K562 (cell line): ENCODE results near the gene FAM118B. TPM values are rescaled to one million over a fixed set of nuclear protein-coding genes. Genes with fewer than 3 reads are reported as not detected.

Source experiments
- E2F5 ChIP-seq: sonication (generic); formaldehyde crosslinking; IDR thresholded peaks from 2 replicates; pipeline ENCODE4 v1.8.0; 2022; ENCODE audit warnings: mild to moderate bottlenecking, missing genetic modification reagents
- FOXJ2 ChIP-seq: fragments of 200-800 bp; sonication (Bioruptor generic); IDR thresholded peaks from 2 replicates; pipeline ENCODE4 v1.6.1; 2016; ENCODE audit warnings: missing genetic modification characterization, missing compliant biosample characterization
- MAZ ChIP-seq, 2 experiments: fragments of 450-650 bp in 1 of 2; sonication (generic) in 1 of 2; formaldehyde crosslinking; IDR thresholded peaks in 1 of 2; conservative IDR thresholded peaks in 1 of 2; 2 replicates each; pipeline versions ENCODE4 v1.4.0 to v1.5.0; 2020; ENCODE audit warnings: mild to moderate bottlenecking in 1 of 2, missing genetic modification reagents in 1 of 2
- MIER1 ChIP-seq: fragments of 450-650 bp; IDR thresholded peaks from 2 replicates; pipeline ENCODE4 v1.6.1; 2016; ENCODE audit warnings: antibody characterized with exemption, mild to moderate bottlenecking, low read depth
- NR2F6 ChIP-seq: fragments of 450-650 bp; formaldehyde crosslinking; IDR thresholded peaks from 2 replicates; pipeline ENCODE4 v1.4.0; 2020; ENCODE audit warnings: mild to moderate bottlenecking
- TEAD4 ChIP-seq, 2 experiments: sonication (generic) in 1 of 2; formaldehyde crosslinking in 1 of 2; IDR thresholded peaks; 2 replicates each; pipeline versions ENCODE4 v1.6.1 to v1.8.0; 2012 to 2022; ENCODE audit warnings: borderline replicate concordance in 1 of 2, inconsistent platforms in 1 of 2, low read length in 1 of 2, mild to moderate bottlenecking in 1 of 2, missing genetic modification reagents in 1 of 2
- VEZF1 ChIP-seq: fragments of 200-800 bp; sonication (Bioruptor generic); IDR thresholded peaks from 2 replicates; pipeline ENCODE4 v1.6.1; 2017; ENCODE audit warnings: missing genetic modification characterization, missing compliant biosample characterization
- ZFP1 ChIP-seq: fragments of 450-650 bp; formaldehyde crosslinking; IDR thresholded peaks from 2 replicates; pipeline ENCODE4 v1.4.0; 2020; ENCODE audit warnings: mild to moderate bottlenecking, mixed read lengths
- ZNF23 ChIP-seq: fragments of 250-450 bp; sonication (Bioruptor Pico); IDR thresholded peaks from 2 replicates; pipeline ENCODE4 v1.4.0; 2020; ENCODE audit warnings: mild to moderate bottlenecking
- ZNF239 ChIP-seq: fragments of 250-450 bp; sonication (Bioruptor Pico); IDR thresholded peaks from 2 replicates; pipeline ENCODE4 v1.4.0; 2020; ENCODE audit warnings: mild to moderate bottlenecking
- ZNF280B ChIP-seq: fragments of 250-450 bp; sonication (Bioruptor Pico); IDR thresholded peaks from 2 replicates; pipeline ENCODE4 v1.5.1; 2021; ENCODE audit warnings: mild to moderate bottlenecking
- ZNF75A ChIP-seq: fragments of 450-650 bp; formaldehyde crosslinking; IDR thresholded peaks from 2 replicates; pipeline ENCODE4 v1.4.0; 2020; ENCODE audit warnings: mild to moderate bottlenecking
- ZNF778 ChIP-seq: fragments of 450-650 bp; formaldehyde crosslinking; IDR thresholded peaks from 2 replicates; pipeline ENCODE4 v1.4.0; 2020; ENCODE audit warnings: mild to moderate bottlenecking, moderate library complexity
- polyA plus RNA-seq, 8 experiments: library from polyadenylated mRNA; depleted of rRNA in 4 of 8; stranded (reverse) in 5 of 8; unstranded in 3 of 8; fragments of >200 nt; fragmentation: Nextera tagmentation in 2 of 8; fragmentation: Illumina TruSeq in 1 of 8; extraction: Ambion mirVana in 2 of 8; extraction: Trizol in 1 of 8; gene quantifications; 2 replicates each; pipeline versions ENCODE4 v1.2.1 to v1.2.3, GENCODE V29; 2011 to 2014; ENCODE audit warnings: inconsistent platforms in 1 of 8, missing spikeins in 1 of 8
- total RNA-seq, 7 experiments: library from RNA; depleted of rRNA in 6 of 7; stranded (reverse); fragments of >200 nt in 6 of 7; fragmentation: Illumina TruSeq in 2 of 7; extraction: Trizol in 2 of 7; gene quantifications; 2 replicates each; pipeline versions ENCODE4 v1.2.1 to v1.2.3, GENCODE V29; 2011 to 2021; ENCODE audit warnings: low replicate concordance in 1 of 7
- TF ChIP-seq, protein P1 (sequence below): sonication (generic); formaldehyde crosslinking; IDR thresholded peaks from 2 replicates; pipeline ENCODE4 v1.8.1; 2023; ENCODE audit warnings: mild to moderate bottlenecking, missing genetic modification reagents
- TF ChIP-seq, protein P2 (sequence below): sonication (generic); formaldehyde crosslinking; IDR thresholded peaks from 2 replicates; pipeline ENCODE4 v1.8.0; 2023; ENCODE audit warnings: mild to moderate bottlenecking, missing genetic modification reagents
- TF ChIP-seq, protein P3 (sequence below): sonication (generic); formaldehyde crosslinking; IDR thresholded peaks from 2 replicates; pipeline ENCODE4 v1.8.0; 2022; ENCODE audit warnings: missing genetic modification reagents, mild to moderate bottlenecking, moderate library complexity, borderline replicate concordance

The FAM118B gene
- total and polyA plus RNA-seq, 9 of the 15 experiments (the other 6 are each of a cell fraction or from before 2014, with no cell fraction given): 12.0 to 49.0 (median 22.1) TPM

DNA sequence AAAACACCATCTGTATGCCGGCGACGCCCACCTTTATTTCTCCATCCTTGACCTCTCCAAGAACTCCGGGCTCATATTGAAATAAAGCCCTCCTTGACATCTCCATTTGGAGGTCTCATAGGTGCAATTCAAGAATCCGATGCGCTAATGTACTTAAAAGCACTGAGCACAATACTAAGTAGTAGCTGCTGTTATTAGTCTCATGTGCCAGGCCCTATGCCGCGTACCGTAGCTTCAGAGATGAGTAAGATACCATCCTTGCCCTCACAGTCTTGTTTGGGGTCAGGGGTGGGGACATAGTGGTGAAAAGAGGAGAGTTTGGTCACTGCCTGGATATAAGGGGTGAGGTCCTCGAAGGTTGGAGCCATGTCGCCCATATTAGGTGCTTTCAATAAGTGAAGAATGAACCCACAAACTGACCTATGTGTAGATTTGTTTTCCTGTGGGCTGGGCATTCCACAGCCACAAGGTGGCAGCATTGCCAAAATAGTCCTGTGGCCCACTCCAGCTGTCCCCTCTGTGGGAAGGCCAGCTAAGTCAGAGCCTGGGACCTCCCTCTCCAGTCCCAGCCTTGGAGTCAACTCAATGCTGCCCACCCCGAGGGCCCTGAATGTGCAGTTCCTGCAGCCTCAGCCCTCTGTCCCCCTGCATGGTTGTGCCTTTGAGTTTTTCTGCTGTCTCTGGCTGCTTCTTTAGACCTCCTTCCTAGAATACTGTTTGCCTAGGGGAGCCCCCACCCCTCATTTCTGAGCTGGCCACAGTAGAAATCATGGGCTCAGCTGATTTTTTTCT, 98.8 kb downstream of the FAM118B start (continued):
- TF ChIP-seq ZNF280B: no peak
- TF ChIP-seq E2F5 (CRISPR knock-in tag): no peak
- no peak for TF ChIP-seq FOXJ2 (tag)
- TF ChIP-seq ZNF778 (CRISPR knock-in tag): no peak
- TF ChIP-seq NR2F6 (CRISPR knock-in tag): no peak
- TF ChIP-seq, protein P1, sequence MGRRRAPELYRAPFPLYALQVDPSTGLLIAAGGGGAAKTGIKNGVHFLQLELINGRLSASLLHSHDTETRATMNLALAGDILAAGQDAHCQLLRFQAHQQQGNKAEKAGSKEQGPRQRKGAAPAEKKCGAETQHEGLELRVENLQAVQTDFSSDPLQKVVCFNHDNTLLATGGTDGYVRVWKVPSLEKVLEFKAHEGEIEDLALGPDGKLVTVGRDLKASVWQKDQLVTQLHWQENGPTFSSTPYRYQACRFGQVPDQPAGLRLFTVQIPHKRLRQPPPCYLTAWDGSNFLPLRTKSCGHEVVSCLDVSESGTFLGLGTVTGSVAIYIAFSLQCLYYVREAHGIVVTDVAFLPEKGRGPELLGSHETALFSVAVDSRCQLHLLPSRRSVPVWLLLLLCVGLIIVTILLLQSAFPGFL (CRISPR knock-in tag): no peak
- TF ChIP-seq MIER1: no peak
- no peak for TF ChIP-seq ZNF239 (CRISPR knock-in tag)
- TF ChIP-seq ZFP1 (CRISPR knock-in tag): no peak
- 0 out of 2 replicates have a peak, but pooled peaks have one; percentile 22 for TF ChIP-seq TEAD4 (IDR thresholded peaks at IDR 0.05; ENCODE audit: low read length)
- TF ChIP-seq TEAD4 (CRISPR knock-in tag; IDR thresholded peaks at IDR 0.05; ENCODE audit: borderline replicate concordance): no peak
- peak in 1 of 2 experiments; percentile 51; a peak in 1 of 4 replicates for TF ChIP-seq MAZ (CRISPR knock-in tag; conservative IDR thresholded peaks at IDR 0.05 in 1 of 2, IDR thresholded peaks at IDR 0.05 in 1 of 2)
- TF ChIP-seq, protein P2, sequence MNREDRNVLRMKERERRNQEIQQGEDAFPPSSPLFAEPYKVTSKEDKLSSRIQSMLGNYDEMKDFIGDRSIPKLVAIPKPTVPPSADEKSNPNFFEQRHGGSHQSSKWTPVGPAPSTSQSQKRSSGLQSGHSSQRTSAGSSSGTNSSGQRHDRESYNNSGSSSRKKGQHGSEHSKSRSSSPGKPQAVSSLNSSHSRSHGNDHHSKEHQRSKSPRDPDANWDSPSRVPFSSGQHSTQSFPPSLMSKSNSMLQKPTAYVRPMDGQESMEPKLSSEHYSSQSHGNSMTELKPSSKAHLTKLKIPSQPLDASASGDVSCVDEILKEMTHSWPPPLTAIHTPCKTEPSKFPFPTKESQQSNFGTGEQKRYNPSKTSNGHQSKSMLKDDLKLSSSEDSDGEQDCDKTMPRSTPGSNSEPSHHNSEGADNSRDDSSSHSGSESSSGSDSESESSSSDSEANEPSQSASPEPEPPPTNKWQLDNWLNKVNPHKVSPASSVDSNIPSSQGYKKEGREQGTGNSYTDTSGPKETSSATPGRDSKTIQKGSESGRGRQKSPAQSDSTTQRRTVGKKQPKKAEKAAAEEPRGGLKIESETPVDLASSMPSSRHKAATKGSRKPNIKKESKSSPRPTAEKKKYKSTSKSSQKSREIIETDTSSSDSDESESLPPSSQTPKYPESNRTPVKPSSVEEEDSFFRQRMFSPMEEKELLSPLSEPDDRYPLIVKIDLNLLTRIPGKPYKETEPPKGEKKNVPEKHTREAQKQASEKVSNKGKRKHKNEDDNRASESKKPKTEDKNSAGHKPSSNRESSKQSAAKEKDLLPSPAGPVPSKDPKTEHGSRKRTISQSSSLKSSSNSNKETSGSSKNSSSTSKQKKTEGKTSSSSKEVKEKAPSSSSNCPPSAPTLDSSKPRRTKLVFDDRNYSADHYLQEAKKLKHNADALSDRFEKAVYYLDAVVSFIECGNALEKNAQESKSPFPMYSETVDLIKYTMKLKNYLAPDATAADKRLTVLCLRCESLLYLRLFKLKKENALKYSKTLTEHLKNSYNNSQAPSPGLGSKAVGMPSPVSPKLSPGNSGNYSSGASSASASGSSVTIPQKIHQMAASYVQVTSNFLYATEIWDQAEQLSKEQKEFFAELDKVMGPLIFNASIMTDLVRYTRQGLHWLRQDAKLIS (CRISPR knock-in tag): no peak
- TF ChIP-seq ZNF75A (CRISPR knock-in tag): no peak
- TF ChIP-seq ZNF23: no peak
- no peak for TF ChIP-seq VEZF1 (CRISPR knock-in tag)
- TF ChIP-seq, protein P3, sequence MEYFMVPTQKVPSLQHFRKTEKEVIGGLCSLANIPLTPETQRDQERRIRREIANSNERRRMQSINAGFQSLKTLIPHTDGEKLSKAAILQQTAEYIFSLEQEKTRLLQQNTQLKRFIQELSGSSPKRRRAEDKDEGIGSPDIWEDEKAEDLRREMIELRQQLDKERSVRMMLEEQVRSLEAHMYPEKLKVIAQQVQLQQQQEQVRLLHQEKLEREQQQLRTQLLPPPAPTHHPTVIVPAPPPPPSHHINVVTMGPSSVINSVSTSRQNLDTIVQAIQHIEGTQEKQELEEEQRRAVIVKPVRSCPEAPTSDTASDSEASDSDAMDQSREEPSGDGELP: peak; percentile 90
